ENCODE results near the gene USP49.

GRCh38 chr6:41935685-41936072 lies 40.5 kb upstream of the USP49 start:
- TF ChIP-seq CTCF (IDR thresholded peaks at IDR 0.05; ENCODE audit: insufficient read depth, low read length) (no peak), POLR2AphosphoS5 (IDR thresholded peaks at IDR 0.05; ENCODE audit: low read depth) (no peak)
